Measurements from ENCODE around the gene TMEM86A. TPM values are rescaled to one million over a fixed set of nuclear protein-coding genes. Genes with fewer than 3 reads are reported as not detected.

The TMEM86A gene
- total and polyA plus RNA-seq, 2 of the 4 experiments (the other 2 are of a cell fraction) = 0.31 to 0.36 TPM

DNA sequence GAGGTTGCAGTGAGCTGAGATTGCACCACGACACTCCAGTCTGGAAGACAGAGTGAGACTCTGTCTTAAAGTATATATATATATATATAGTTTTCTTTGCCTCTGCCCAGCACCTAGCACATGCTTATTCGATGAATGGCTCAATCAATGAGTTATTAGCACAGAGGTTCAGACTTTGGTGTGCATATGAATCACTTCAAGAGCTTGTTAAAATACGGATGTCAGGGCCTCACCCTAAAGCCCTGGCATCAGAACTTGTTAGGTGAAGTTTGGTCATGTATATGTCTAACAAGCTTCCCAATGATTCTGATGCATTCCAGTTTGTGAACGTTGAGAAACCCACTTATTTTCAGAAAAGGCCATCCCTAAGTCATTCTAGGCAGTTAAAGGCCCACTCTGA is 21.8 kb upstream of the TMEM86A start:
- CTCF ChIA-PET = no interaction called here
- DNase-seq (no peak), ATAC-seq (ENCODE audit: low read depth) (no peak)
- in situ Hi-C loops (cut with MboI; ENCODE audit: low sequenced_read_pairs) (no loop called here), intact Hi-C loops (cut with micrococcal nuclease) (no loop called here), dilution Hi-C loops (cut with HindIII; ENCODE audit: low sequenced_read_pairs, unreplicated experiment) (no loop called here)
- no peak overlapping the region for H2BK15ac ChIP-seq (ENCODE audit: low read depth, low read length)
- no peak overlapping the region for H2BK5ac ChIP-seq (ENCODE audit: low read depth, low read length, poor library complexity, severe bottlenecking)
- no peaks in the 10 kb centered on the region for H3K27me3 ChIP-seq (ENCODE audit: control insufficient read depth, insufficient read depth, low read length)
- H3K4me2 ChIP-seq (ENCODE audit: low read depth, low read length) = no peak overlapping the region
- no peak overlapping the region for H2BK120ac ChIP-seq (ENCODE audit: low read depth, low read length)
- no peak overlapping the region for H3K4ac ChIP-seq (ENCODE audit: low read depth, low read length)
- H3K9ac ChIP-seq (ENCODE audit: low read depth, low read length) = no peak overlapping the region
- no peak overlapping the region for H2AK5ac ChIP-seq (ENCODE audit: low read depth, low read length)
- H3K27ac ChIP-seq (ENCODE audit: insufficient read depth, low read length) = no peak overlapping the region
- H3K9me1 ChIP-seq (ENCODE audit: insufficient read depth, low read length) = no peaks in the 10 kb centered on the region
- no TSS peak for BruUV-seq (replicated peaks)
- no CpG with 5 or more reads among the region's 4 CpGs for WGBS, 2 experiments (ENCODE audit: extremely low coverage in 2 of 2, insufficient read length in 1 of 2)
- no peak for TF ChIP-seq MAZ (IDR thresholded peaks at IDR 0.05; ENCODE audit: borderline replicate concordance, low read depth, low read length)
- no peak for TF ChIP-seq RFX5 (IDR thresholded peaks at IDR 0.05; ENCODE audit: low read depth, low read length)
- no peak for TF ChIP-seq NFE2L2 (IDR thresholded peaks at IDR 0.05; ENCODE audit: low read depth, low read length)
- TF ChIP-seq, protein P1, sequence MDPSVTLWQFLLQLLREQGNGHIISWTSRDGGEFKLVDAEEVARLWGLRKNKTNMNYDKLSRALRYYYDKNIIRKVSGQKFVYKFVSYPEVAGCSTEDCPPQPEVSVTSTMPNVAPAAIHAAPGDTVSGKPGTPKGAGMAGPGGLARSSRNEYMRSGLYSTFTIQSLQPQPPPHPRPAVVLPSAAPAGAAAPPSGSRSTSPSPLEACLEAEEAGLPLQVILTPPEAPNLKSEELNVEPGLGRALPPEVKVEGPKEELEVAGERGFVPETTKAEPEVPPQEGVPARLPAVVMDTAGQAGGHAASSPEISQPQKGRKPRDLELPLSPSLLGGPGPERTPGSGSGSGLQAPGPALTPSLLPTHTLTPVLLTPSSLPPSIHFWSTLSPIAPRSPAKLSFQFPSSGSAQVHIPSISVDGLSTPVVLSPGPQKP (IDR thresholded peaks at IDR 0.05; ENCODE audit: borderline replicate concordance, low read depth, low read length) = no peak
- TF ChIP-seq, protein P2, sequence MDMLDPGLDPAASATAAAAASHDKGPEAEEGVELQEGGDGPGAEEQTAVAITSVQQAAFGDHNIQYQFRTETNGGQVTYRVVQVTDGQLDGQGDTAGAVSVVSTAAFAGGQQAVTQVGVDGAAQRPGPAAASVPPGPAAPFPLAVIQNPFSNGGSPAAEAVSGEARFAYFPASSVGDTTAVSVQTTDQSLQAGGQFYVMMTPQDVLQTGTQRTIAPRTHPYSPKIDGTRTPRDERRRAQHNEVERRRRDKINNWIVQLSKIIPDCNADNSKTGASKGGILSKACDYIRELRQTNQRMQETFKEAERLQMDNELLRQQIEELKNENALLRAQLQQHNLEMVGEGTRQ (IDR thresholded peaks at IDR 0.05; ENCODE audit: low read depth, low read length) = no peak
- no peak for TF ChIP-seq CHD1 (IDR thresholded peaks at IDR 0.05; ENCODE audit: low read depth, low read length)
- TF ChIP-seq MXI1 (IDR thresholded peaks at IDR 0.05; ENCODE audit: borderline replicate concordance, low read depth, low read length) = no peak
- no peak for TF ChIP-seq FOS (IDR thresholded peaks at IDR 0.05; ENCODE audit: low read depth, low read length)
- no peak for TF ChIP-seq RCOR1 (IDR thresholded peaks at IDR 0.05; ENCODE audit: insufficient replicate concordance, low read length)
- no peak for TF ChIP-seq SMC3 (IDR thresholded peaks at IDR 0.05; ENCODE audit: low read depth, low read length)
- no peak for TF ChIP-seq BHLHE40 (IDR thresholded peaks at IDR 0.05; ENCODE audit: low read depth, low read length)
- no peak for TF ChIP-seq POLR2A (IDR thresholded peaks at IDR 0.05; ENCODE audit: low read depth, low read length)
- no peak for TF ChIP-seq MAFK (IDR thresholded peaks at IDR 0.05; ENCODE audit: low read depth, low read length)
- no peak for TF ChIP-seq RAD21 (IDR thresholded peaks at IDR 0.05; ENCODE audit: low read length)
- TF ChIP-seq, protein P3, sequence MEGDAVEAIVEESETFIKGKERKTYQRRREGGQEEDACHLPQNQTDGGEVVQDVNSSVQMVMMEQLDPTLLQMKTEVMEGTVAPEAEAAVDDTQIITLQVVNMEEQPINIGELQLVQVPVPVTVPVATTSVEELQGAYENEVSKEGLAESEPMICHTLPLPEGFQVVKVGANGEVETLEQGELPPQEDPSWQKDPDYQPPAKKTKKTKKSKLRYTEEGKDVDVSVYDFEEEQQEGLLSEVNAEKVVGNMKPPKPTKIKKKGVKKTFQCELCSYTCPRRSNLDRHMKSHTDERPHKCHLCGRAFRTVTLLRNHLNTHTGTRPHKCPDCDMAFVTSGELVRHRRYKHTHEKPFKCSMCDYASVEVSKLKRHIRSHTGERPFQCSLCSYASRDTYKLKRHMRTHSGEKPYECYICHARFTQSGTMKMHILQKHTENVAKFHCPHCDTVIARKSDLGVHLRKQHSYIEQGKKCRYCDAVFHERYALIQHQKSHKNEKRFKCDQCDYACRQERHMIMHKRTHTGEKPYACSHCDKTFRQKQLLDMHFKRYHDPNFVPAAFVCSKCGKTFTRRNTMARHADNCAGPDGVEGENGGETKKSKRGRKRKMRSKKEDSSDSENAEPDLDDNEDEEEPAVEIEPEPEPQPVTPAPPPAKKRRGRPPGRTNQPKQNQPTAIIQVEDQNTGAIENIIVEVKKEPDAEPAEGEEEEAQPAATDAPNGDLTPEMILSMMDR (conservative IDR thresholded peaks at IDR 0.05; ENCODE audit: low read depth, low read length) = no peak
- no peak for TF ChIP-seq CEBPB (IDR thresholded peaks at IDR 0.05; ENCODE audit: low read depth, low read length)
- no peak overlapping the region for H2AFZ ChIP-seq (replicated peaks; ENCODE audit: low read length, poor library complexity)
- H4K5ac ChIP-seq (ENCODE audit: low read depth, low read length) = no peak overlapping the region
- H4K91ac ChIP-seq (ENCODE audit: insufficient read depth, low read depth, low read length) = no peak overlapping the region
- H2AK9ac ChIP-seq (replicated peaks; ENCODE audit: low read depth, low read length, poor library complexity) = no peak overlapping the region
- no peak overlapping the region for H2BK20ac ChIP-seq (ENCODE audit: low read depth, low read length)
- no peak overlapping the region for H3K56ac ChIP-seq (ENCODE audit: extremely low read depth, insufficient read depth, low read length)
- H3K23ac ChIP-seq (ENCODE audit: low read depth, low read length) = no peak overlapping the region
- H4K20me1 ChIP-seq (ENCODE audit: insufficient read depth, low read length) = no peaks in the 10 kb centered on the region
- POLR2A ChIA-PET (ENCODE audit: unreplicated experiment) = no interaction called here
- H3K79me1 ChIP-seq (ENCODE audit: low read depth in 1 of 2, low read length in 2 of 2) = no peaks in the 10 kb centered on the region
- no peak overlapping the region for H4K8ac ChIP-seq (ENCODE audit: low read depth in 2 of 2, low read length in 2 of 2)
- no peak overlapping the region for H3K14ac ChIP-seq (replicated peaks; ENCODE audit: low read depth, low read length)
- H3K9me3 ChIP-seq (ENCODE audit: control insufficient read depth, insufficient read depth, low read length) = no peaks in the 10 kb centered on the region
- H3K36me3 ChIP-seq (ENCODE audit: control insufficient read depth, insufficient read depth, low read length) = no peaks in the 10 kb centered on the region
- no peak overlapping the region for H3K4me3 ChIP-seq (ENCODE audit: insufficient read depth, low read depth, low read length)
- H3K4me1 ChIP-seq (ENCODE audit: control insufficient read depth, insufficient read depth, low read length) = no peaks in the 10 kb centered on the region
- H3K18ac ChIP-seq (ENCODE audit: low read depth, low read length) = no peak overlapping the region

Measured in IMR-90 (cell line).